ENCODE measurements around the gene GLRB.
"Not testable (repeated sequence)": the region's sequence is repeated elsewhere in the genome, so short reads cannot be mapped to it uniquely, and the experiment has no call there.

Gene GLRB

GRCh38 chr4:157141976-157142375 lies 66.0 kb downstream of the GLRB start:
- no peak for DNase-seq

DNA sequence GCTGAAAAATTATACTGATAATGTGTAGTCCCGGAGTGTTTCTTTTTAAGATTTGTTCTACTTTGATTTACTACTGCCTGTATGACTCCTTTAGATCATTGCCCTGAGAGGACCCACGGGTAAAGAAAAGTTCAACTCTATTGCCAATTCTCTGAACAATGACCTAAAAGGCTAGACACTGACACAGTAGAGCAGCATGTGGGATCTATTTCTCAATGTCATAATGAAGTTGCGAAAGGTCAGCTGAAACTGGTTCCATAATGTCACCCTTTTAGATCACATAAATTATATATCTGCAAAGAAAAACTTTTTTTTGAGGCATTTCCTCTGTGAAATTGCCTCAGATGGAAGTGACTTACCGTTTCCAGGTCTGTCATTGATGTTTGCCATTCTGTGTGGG lies 67.4 kb downstream of the GLRB start:
- DNase-seq, result no peak

GRCh38 chr4:157151711-157152110 lies 75.8 kb downstream of the GLRB start:
- DNase-seq, result no peak

- DNase-seq, result no peak
Observed at GRCh38 chr4:157165935-157166610, 90.1 kb downstream of the GLRB start.

- DNase-seq, result no peak
Observed at GRCh38 chr4:157170321-157170720, 94.4 kb downstream of the GLRB start.

DNA sequence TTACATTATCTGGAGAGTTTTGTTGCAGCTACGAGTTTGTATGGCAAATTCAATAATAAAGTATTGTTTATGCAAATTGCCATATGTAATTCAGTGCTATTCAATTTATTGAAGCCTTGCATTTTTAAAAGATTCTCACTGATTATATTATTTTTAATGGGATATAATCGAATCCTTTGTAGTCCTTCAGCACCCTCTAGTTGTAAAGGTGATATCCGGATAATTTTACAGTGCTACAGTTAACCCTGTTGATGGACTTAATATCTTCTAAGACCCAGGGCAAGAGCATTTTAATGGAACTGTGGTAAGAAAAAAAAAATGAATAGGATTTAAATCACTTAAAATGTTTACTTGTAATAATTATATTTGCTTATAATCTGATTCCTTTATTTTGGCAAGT lies 96.1 kb downstream of the GLRB start:
- DNase-seq, result no peak

DNA sequence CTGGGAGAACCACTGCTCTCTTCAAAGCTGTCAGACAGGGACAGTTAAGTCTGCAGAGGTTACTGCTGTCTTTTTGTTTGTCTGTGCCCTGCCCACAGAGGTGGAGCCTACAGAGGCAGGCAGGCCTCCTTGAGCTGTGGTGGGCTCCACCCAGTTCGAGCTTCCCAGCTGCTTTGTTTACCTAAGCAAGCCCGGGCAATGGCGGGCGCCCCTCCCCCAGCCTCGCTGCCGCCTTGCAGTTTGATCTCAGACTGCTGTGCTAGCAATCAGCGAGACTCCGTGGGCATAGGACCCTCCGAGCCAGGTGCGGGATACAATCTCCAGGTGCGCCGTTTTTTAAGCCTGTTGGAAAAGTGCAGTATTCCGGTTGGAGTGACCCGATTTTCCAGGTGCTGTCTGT lies 104.3 kb downstream of the GLRB start:
- DNase-seq, result not testable (repeated sequence)

GRCh38 chr4:157184300-157184699 lies 108.3 kb downstream of the GLRB start:
- DNase-seq, result no peak

DNA sequence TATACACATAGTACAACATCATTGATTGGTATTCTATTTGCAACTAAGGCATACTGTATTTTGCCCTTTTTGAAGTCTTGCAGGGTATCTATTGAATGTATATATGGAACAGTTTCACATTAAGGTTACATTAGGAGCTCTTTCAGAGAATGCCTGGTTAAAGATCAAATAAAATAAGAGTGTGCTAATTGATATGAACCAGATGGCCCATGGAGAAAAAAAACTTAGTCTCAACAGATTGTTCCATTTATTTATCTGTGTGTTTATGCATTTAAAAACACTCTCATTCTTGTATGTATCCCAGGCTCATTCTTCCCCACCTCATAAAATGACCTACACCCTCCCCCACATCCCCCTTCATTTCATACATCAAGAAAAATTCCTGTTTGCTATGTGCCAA lies 109.4 kb downstream of the GLRB start:
- DNase-seq, result no peak

DNA sequence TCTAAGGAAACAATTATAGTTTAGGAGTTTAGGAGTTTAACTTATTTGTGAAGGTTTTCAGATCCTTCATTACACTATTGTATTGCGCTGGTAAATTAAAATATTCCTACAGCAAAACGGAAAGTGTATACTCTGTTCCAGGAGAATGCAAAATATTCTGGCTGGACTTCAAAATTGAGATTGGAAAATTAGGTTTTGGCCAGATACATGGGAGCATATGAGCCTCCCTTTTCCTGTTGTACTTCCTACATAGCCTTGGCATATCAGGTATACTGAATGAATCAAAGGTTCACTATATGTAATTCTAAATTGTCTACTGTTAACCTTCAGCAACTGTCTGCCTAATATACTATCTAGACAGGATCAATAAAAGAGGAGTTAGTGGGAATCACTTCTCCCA lies 119.4 kb downstream of the GLRB start:
- DNase-seq, result no peak

GRCh38 chr4:157196046-157196445 lies 120.1 kb downstream of the GLRB start:
- DNase-seq, result no peak

DNA sequence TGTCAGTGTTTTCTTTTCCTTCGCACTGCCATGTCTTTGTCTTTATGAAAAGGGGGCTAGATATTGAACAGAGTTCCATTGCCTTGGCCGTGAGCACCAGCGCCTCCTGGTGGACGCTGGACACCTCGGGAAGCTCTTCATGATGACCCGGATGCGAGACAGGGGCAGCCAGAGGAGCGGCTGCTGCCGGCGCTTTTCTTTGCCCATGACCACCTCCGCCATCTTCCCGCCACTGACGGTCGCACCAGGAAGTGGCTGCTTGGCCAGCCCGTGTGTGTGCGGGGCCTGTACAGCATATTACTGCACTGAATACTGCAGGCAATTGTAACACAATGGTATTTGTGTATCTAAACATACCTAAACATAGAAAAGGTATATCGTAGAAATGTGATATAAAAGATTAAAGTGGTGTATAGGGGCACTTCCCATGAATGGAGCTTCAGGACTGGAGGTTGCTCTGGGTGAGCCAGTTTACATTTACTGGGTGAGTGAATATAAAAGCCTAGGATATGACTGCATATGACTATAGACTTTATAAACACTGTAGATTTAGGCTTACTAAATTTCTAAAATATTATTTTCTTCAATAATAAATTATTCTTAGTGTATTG lies 128.8 kb downstream of the GLRB start:
- DNase-seq, result peak; percentile 1

GRCh38 chr4:157217708-157218107 lies 141.8 kb downstream of the GLRB start:
- DNase-seq, result no peak

GRCh38 chr4:157219711-157220370 lies 143.9 kb downstream of the GLRB start:
- no peak for DNase-seq

DNA sequence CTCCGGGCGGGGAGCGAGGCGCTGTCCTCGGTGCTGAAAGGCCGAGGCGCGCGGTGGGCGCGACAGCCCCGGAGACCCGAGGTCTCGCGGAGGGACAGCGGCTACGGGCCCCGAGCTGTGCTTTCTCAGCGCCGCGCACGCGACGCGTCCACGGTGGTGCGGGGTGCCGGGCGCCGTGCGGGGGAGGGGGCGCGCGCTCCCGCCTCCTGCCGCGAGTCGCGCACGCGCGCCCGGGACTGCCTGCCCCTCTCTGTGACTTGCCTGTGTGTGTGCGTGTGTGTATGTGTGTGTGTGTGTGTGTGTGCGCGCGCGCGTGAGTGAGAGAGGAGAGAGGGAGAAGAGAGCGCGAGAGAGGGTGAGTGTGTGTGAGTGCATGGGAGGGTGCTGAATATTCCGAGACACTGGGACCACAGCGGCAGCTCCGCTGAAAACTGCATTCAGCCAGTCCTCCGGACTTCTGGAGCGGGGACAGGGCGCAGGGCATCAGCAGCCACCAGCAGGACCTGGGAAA lies 144.5 kb downstream of the GLRB start, which contains the start of gene GRIA2:
GRIA2 (plus strand) TSS at position 358 of the 511 bp plus-strand sequence. CDS start 315 bp downstream, outside the sequence.
- DNase-seq, result no peak

DNA sequence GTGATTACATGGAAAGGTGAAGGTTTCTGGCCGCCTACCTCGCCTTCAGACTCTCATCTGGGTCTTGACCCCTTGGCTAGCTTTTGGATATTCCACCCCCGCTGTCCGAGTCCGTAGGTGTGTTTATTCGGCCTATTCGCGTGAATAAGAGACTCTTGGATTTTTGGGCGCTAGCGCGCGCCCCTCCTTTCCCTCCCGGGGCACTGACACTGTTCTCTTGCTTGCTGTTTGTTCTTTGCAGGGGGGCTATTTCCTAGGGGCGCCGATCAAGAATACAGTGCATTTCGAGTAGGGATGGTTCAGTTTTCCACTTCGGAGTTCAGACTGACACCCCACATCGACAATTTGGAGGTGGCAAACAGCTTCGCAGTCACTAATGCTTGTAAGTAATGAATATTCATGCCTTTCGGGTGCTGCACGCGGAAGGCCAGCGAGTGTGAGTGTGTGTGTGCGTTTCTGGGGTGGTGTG lies 145.5 kb downstream of the GLRB start:
- no peak for DNase-seq
